HG03520 (cell line): Measurements from ENCODE around the gene DENND4B.
A peak's percentile ranks its signal among the peaks of the same experiment; 100 is the strongest.

Experiments
- ATAC-seq: cut with Tn5 transposase; IDR thresholded peaks from one replicate; pipeline ENCODE4 v1.9.1; 2021; ENCODE audit warnings: mild to moderate bottlenecking, moderate library complexity; ENCODE audit not compliant: unreplicated experiment

Gene DENND4B

DNA sequence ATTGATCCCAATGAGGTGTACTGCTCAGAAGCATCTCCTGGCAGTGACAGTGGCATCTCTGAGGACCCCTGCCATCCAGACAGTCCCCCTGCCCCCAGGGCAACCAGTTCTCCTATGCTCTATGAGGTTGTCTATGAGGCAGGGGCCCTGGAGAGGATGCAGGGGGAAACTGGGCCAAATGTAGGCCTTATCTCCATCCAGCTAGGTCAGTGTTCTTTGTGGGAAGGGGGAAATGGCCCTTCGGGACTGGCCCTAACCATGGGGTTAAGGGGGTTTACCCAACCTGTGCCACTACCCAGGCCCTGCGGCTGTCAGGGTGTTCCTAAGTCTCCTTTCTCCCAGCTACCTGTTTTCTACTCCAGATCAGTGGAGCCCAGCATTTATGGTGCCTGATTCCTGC is 22.5 kb upstream of the DENND4B start:
- no peak for ATAC-seq

DNA sequence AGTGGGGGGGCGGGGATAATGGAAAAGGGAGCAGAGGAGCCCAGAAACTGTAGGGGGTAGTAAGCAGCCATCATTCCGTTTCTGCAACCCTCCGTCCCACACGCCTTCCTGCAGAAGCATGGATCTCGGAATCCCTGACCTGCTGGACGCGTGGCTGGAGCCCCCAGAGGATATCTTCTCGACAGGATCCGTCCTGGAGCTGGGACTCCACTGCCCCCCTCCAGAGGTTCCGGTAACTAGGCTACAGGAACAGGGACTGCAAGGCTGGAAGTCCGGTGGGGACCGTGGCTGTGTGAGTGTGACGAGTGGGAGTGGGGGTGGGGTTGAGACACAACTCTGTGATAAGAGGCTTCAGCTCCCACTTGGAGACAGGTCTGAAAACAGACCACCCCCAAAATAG is 21.9 kb upstream of the DENND4B start:
- ATAC-seq: no peak

DNA sequence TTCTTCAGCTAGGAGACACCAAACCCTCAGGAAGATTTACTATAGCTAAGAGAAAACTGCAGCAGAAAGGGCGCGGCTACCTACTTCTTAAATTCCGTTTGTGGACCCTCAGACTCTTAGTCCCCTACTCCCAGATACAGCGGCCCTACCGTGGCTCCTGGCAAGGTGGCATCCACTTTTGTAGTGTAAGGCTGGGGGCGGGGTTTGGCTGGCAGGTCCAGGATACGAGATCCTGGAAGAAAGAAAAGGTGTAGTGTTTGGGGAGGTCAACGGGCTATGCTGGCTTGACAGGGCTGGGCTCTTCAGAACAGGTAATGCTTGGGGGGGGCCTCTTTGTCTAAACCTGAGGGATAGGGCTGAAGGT is 21.5 kb upstream of the DENND4B start:
- ATAC-seq: no peak

DNA sequence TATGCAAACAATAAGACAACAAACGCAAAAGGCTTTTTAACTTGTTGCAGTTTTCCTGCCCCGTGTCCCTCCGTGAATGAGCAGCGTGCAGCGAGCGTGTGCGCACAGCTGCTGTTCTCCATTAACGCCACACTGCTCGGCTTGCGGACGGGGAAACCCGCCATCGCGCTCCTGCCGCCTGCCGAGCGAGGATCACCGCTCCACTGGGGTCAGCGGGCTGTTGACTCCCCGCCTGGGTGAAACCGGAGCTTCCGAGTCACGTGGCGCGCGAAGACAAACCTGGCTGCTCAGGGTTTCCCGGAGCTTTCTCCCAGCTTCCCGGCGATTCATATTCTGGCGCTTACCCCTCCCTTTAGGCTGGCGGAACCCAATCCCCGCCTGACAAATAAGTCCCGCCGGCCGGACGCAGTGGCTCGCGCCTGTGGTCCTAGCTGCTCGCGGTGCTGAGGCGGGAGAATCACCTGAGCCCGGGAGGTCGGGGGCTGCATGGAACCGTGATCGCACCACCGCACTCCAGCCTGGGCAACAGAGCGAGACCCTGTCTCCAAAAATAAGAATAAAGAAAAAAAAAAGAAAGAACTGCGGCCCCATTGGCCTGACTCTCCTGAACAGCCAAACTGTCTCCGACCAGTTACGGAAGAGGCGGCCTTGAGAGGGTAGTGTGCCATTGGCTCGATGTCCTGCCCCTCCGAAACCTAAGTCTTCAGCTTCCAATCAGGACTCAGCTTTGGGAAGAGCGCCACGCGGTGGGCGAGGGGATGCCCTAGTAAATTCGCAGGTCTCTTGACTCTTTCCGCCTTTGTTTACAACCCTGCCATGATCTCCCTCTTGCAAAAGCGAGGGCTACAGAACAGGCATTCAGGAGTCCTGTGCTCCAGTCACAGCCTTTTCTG is 20.8 kb upstream of the DENND4B start, which contains the start of gene CREB3L4:
TSS of gene CREB3L4 (plus strand) at position 796 of the 893 bp plus-strand sequence. CDS start 624 bp downstream, outside the sequence.
- ATAC-seq: peak; percentile 55

DNA sequence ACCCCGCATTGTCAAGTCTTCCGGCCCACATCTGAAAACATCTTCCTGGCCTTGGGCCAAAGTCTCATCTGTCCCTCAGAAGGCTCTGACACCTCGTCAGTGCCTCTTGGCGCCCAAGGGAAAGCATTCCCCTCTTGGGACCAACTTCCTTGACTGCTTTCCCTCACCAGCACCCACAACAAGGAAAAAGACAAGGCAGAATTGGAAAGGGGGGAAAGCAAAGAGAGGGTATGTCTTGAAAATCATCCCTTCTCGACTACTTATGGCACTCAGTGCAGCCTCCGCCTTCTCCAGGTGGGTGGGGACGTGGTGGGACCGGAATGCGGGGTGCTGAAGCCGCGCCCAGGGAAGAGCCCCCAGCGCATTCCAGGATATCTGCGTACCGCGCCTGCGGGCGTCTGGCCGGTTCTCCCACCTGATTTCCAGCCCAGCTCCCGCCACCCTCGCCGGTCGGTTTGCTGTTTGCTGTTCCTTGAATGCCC is 17.4 kb upstream of the DENND4B start:
- no peak for ATAC-seq

DNA sequence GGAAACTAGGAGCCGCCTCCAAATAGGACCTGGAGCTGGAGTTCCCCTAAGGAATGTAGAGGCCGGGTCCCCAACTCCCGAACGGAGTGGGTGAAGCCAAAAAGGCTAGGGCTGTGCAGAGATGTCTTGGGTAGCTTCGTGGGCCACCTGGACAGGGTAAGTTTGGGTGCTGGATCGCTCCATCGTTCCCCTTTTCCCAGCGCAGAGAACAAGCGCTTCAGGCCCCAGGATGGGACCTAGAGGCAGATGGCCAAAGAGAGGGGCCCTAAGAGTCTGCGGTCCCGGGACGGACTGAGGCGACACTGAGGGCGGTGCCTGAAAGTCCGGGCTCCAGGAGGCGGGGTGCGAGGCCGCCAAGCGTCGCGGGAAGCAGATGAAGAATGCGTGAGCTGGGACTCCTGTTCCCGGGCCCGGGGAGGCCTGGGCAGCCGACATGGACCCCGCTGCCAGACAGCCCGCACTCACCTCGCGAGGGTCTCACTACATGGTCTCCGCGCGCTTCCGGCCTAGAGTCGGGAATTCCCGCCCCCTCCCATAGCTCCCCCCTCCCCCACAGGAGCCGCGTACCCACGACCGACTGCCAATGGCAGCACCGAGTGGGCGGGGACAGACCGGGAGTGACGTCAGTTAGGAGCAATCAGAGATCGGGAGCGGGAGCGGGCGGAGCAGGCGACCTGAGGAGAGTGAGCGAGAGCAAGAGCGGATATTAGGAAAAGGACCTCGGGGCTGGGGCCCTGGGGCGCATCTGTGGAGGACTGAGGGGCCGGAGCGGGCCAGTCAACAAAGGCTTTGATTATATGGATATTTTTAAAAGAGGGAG is 16.7 kb upstream of the DENND4B start, which contains the start of gene SLC39A1:
TSS of gene SLC39A1 (minus strand) at position 508 of the 820 bp plus-strand sequence. CDS start 822 bp downstream, outside the sequence.
- peak; percentile 36 for ATAC-seq

DNA sequence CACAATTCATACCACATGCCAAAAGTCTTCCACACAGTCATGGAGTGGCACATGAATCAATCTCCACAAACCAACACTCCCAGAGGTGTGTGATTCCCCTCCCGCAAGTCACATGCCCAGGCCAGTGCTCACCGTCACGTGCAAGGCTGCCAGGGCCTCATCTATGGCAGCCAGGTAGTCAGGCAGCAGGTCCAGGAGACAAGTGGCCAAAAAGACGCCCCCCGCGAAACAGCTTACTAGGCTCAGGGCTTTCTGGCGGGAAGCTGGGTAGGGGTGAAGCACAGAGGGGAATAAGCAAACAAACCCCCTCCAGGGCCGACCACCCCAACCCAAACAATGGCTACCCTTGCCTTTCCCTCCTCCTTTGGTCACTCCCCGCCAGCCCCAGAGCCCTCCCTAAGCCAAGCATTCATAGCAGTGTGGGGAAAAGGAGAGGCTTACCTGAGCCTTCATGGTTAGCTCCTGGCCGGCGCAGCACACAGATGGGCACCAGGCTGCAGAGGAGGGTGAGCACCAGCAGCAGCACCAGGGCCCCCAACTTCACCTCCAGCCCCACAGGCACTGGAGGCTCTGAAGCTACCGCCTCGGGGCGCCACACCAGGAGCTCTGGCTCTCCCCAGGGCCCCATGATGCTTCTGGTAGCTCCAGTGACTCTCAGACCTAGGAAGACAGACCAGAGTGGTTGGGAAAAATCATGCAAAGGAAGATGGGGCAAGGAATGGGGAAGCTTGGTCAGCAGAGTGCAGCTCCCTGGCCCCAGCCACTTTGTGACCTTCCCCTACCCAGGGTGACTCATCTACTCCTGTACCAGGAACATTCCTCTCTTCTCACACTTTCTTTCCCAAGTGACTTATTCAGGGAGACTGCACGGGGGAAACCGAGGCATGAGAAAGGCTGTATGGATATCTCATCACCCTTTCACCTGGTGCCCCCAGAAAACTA is 15.8 kb upstream of the DENND4B start:
- ATAC-seq: no peak

DNA sequence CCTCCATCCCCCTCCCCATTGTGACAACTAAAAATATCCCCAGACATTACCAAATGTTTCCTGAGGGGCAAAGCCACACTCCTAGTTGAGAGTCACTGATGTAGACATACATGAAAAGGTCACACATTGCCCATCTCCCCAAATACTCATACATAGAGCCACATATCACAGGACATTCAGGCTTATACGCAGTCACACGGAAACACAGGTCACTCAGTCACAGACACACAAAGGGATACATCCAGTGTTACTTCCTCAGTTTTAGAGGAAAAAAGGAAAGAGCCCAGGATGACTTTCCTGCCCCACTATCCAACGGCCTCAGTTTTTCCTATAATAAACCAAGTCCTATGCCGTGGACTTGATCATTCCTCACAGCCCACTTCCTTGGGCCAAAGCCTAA is 14.9 kb upstream of the DENND4B start:
- no peak for ATAC-seq

DNA sequence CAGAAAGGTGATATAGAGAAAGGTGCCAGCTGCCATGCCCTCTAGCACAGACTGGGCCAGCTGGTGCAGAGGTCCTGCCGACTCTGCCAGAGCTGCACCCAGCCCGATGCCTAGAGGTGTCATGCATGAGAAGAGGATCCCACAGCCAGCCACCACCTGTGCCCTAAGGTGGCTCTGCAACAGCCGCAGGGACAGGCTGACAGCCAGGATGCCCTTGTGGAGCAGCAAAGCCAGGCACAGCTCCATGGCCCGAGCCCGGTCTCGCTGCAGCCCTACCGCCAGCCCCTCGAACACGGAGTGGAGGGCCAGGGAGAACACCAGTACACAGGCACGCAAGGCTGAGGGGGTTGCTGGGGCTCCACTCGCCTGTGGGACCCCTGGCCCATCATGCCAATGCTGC is 13.7 kb upstream of the DENND4B start:
- ATAC-seq: no peak

DNA sequence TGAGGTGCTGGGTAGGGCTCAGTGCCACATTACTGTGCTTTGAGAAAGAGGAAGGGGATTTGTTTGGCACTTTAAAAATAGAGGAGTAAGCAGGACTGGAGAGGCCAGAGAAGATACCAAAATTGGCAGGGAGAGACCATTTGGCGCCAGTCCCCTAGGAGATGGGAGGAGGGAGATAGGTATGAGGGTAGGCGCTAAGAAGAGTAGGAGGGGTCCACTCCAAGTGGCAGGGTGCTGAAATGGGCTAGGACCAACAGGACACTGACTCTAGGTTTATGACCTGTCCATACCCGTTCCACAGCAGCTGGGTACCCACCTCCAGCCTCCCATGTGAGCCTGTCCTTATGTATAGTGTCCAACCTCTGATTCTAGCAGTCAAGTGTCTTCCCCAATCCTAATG is 12.9 kb upstream of the DENND4B start:
- no peak for ATAC-seq

DNA sequence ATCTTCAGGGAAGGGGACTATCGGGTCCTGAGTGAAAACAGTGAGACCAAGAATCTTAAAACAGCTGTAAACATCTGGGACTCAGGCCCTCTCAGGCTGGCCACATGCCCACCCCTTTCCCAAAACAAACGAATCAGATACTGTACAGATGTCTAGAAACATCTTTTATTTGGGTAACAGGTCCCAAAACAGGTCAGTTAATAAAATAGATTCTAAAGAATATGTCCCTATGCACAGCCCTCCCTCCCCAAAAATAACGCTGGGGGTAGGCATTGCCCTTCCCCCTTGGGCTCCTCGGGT is 12.4 kb upstream of the DENND4B start:
- no peak for ATAC-seq

DNA sequence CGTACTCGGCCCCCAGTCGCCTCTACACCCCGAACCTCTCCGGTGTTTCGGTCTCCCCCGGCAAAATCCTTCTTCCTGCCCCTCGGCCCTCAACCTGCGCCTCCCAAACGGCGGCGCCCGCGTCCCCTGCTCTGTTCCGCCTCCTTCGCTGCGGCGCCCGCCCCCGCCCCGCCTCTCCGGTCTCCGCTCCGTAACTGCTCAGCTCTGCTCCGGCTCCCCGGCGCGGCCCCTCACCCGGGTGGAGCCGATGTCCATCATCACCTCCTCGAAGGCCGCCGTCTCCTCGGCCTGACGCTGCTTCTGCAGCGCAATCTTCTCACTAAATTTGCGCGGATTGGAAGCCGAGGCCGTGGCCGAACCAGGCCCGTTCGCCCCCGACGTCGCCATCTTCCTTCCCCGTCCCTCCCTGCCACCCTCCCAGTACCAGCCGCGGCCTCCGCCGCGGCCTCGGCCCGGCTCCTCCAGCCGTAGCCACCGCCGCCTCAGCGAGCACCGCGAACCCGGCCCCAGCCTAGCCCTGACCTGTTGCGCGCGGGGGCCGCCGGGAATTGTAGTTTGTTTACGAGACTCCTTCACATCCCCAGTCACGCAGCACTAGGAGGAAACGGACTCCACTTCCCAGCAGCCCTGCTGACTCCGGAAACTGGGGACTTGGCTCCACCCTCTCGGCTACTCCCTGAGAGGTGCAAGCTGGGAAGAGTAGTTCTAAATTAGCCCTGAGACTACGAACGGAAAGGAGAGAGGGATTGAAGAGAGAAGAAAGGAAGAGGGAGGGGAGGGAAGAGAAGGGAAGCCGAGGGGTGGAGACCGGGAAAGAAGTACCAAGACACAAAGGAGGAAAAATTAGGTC is 11.8 kb upstream of the DENND4B start, which contains the start of gene CRTC2:
TSS of gene CRTC2 (minus strand) at position 502 of the 850 bp plus-strand sequence. CDS start at position 387, 115 bp downstream.
- ATAC-seq: peak; percentile 79

DNA sequence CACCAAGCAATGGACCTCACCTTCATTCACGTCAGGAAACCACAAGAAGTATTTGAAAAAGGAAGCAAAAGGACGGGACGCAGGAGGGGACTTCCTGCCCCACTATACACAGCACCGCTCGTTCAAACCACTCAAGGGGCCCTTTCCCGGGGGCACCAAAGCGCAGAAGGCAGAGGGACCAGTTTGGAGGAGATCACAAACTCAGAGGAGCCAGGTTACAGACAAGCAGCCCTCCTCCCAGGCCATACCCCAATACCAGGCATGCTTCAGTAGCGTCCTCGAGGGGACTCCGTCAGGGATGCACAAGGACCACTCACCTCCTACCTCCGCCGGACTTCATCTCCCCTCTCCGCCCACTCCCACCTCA is 11.2 kb upstream of the DENND4B start:
- no peak for ATAC-seq

DNA sequence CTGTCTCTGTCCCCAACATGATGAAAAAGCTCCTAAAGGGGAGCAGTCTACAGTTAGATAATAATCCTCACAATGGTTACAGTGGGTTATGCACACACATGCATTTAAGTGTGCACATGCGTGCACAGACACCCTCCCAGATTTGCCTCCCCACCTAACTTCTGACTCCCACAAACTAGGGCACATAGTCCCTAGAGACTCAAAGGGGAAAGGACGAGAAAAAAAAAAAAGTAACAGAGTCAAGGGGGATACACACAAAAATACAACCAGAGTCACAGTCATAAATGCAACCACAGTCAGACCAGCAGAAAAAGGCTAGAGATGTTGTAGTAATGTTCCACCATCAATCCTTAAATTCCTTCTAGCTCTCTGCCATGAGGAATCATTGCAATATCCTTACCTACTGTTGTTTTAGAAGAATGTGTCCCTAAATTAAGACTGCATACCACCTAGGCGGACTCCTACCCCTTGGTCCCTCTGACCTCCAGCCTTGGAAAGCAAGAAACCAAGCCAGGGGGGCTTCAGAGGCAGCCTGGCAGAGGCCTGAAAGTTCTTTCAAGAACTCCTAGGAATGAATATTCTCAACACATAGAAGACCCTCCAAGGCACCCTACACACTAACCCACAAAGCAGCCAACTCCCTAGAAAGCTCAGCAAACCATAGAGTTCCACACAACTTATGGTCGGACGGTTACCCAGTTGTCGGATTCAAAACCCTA is 10.6 kb upstream of the DENND4B start:
- no peak for ATAC-seq

DNA sequence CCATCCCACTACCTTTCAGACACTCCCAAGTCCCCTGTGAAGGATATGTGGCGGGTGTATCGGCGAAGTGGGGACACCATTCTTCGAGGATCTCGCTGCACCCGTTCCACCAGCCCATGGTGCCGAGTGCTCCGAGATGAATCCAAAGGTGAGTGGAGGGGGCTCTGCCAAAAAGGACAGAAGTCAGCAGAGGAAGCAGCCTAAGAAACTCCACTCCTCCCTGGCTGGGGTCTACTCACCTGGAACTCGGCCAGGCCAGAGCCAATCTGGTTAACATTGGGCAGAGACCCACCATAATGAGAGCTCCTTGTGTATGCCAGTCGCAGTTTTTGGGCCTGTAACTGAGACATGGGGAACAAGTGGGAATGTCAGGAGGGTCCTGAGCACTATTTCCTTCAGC is 8.3 kb upstream of the DENND4B start:
- ATAC-seq: no peak

DNA sequence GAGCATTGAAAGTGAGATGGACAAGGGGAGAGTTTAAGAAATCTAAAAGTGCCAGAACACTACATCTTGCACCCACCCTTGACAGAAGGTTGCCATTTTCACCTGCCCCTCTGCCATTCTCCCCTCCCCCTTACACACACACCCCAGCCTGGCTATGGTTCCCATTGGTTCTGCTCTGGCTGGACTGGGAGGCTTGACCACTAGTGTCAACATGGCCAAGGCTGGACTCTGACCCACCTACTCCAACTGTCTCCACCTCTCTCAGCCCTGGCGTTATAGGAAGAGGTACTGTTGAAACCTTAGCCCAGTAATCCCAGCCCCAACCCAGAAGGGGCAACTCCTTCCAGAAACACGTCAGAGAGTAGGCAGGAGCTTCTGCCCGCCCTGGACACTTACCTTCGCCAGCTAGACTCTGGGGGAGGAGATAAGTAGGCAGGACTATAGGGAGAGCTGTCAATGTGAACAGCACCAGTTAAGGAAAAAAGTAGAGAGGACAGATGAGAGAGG is 7.4 kb upstream of the DENND4B start:
- no peak for ATAC-seq

DNA sequence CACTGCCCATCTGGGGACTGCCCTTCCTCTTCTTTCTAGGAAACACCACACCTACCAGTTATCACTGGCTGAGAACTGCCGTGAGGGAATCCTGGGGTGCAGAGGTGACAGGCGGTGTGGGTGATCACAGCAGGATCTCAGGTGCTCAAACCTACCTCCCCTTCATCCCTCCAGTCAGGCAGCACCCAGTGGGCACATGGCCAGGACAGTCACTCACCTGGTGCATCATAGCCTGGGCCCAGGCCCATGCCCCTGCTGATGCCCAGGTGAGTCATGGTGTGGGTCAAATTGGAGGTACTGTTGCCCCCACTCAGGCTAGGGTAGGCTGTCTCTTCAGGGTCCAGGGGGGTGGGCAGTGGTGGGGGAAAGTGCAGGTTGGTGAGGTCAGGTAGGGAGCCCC is 5.3 kb upstream of the DENND4B start:
- no peak for ATAC-seq

DNA sequence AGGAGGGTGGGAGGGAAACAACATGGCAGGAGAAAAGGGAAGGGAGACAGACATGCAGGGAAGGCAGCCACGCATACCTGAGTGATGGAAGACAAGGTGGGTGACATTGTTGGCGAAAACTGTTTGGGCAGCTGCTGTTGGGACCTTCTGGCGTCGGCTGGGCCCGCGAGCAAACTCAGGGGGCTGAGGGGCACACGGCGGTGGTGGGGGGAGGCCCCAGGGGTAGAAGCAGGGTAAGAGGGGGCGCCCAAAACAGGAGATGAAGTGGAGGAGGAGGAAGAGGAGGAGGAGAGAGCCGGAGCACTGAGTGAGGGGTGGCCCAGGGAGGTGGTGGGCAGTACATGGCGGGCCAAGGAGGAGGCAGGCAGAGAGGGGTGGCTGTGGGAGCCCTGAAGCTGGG is 4.7 kb upstream of the DENND4B start:
- no peak for ATAC-seq
